K562 (cell line): Measurements from ENCODE around the gene RPL22. TPM values are rescaled to one million over a fixed set of nuclear protein-coding genes. Genes with fewer than 3 reads are reported as not detected.

Source experiments
- ARNT ChIP-seq, 2 experiments: fragments of 450-650 bp; IDR thresholded peaks; 2 replicates each; pipeline ENCODE4 v1.6.1; 2016; ENCODE audit warnings: mild to moderate bottlenecking in 1 of 2
- CBFA2T2 ChIP-seq: fragments of 450-650 bp; conservative IDR thresholded peaks from 2 replicates; pipeline ENCODE4 v1.6.1; 2017; ENCODE audit warnings: mild to moderate bottlenecking
- FOXP1 ChIP-seq: sonication (generic); formaldehyde crosslinking; IDR thresholded peaks from 2 replicates; pipeline ENCODE4 v1.8.0; 2022; ENCODE audit warnings: mild to moderate bottlenecking, missing genetic modification reagents
- GATAD2B ChIP-seq: fragments of 450-650 bp; IDR thresholded peaks from 2 replicates; pipeline ENCODE4 v1.6.1; 2017; ENCODE audit warnings: mild to moderate bottlenecking, borderline replicate concordance
- GTF2F1 ChIP-seq: IDR thresholded peaks from 2 replicates; pipeline ENCODE4 v1.6.1; 2011; ENCODE audit warnings: low read depth, low read length, improper control_type of control experiment
- MXI1 ChIP-seq: IDR thresholded peaks from 2 replicates; pipeline ENCODE4 v1.6.1; 2011; ENCODE audit warnings: low read depth, mild to moderate bottlenecking, improper control_type of control experiment, low read length
- NFATC3 ChIP-seq: fragments of 450-650 bp; IDR thresholded peaks from 2 replicates; pipeline ENCODE4 v1.6.1; 2017; ENCODE audit warnings: mild to moderate bottlenecking
- PATZ1 ChIP-seq: fragments of 250-450 bp; sonication (Bioruptor Pico); IDR thresholded peaks from 2 replicates; pipeline ENCODE4 v1.5.0; 2020; ENCODE audit warnings: mild to moderate bottlenecking, borderline replicate concordance
- PHTF2 ChIP-seq: fragments of 250-450 bp; sonication (Bioruptor Pico); IDR thresholded peaks from 2 replicates; pipeline ENCODE4 v1.5.0; 2021; ENCODE audit warnings: mild to moderate bottlenecking
- SNRNP70 ChIP-seq: fragments of 200-400 bp; formaldehyde crosslinking; optimal IDR thresholded peaks from 2 replicates; pipeline ENCODE3; 2017; ENCODE audit warnings: low read depth, low read length
- SRF ChIP-seq, 2 experiments: fragments of 250-450, 450-650 bp in 1 of 2; sonication (Bioruptor Pico) in 1 of 2; sonication (generic) in 1 of 2; formaldehyde crosslinking; IDR thresholded peaks; 2 replicates each; pipeline versions ENCODE4 v1.5.0 to v1.5.1; 2020 to 2022; ENCODE audit warnings: mild to moderate bottlenecking in 1 of 2, missing genetic modification reagents in 1 of 2
- ZNF140 ChIP-seq: fragments of 250-450 bp; sonication (Bioruptor Pico); IDR thresholded peaks from 2 replicates; pipeline ENCODE4 v1.8.0; 2021; ENCODE audit warnings: moderate library complexity, mild to moderate bottlenecking, inconsistent platforms
- ZNF347 ChIP-seq: fragments of 450-650 bp; formaldehyde crosslinking; IDR thresholded peaks from 2 replicates; pipeline ENCODE4 v1.4.0; 2020; ENCODE audit warnings: low read depth, mild to moderate bottlenecking, moderate library complexity
- ZNF695 ChIP-seq: fragments of 450-650 bp; formaldehyde crosslinking; IDR thresholded peaks from 2 replicates; pipeline ENCODE4 v1.4.0; 2020; ENCODE audit warnings: mild to moderate bottlenecking, moderate library complexity
- ZNF740 ChIP-seq, 3 experiments: fragments of 200-800 bp in 1 of 3; sonication (Bioruptor generic) in 1 of 3; sonication (generic) in 1 of 3; formaldehyde crosslinking in 1 of 3; IDR thresholded peaks; 2 replicates each; pipeline versions ENCODE4 v1.6.1 to v1.8.0; 2016 to 2022; ENCODE audit warnings: mild to moderate bottlenecking in 2 of 3, missing compliant biosample characterization in 2 of 3, missing genetic modification characterization in 2 of 3, missing genetic modification reagents in 1 of 3
- polyA plus RNA-seq, 8 experiments: library from polyadenylated mRNA; depleted of rRNA in 4 of 8; stranded (reverse) in 5 of 8; unstranded in 3 of 8; fragments of >200 nt; fragmentation: Nextera tagmentation in 2 of 8; fragmentation: Illumina TruSeq in 1 of 8; extraction: Ambion mirVana in 2 of 8; extraction: Trizol in 1 of 8; gene quantifications; 2 replicates each; pipeline versions ENCODE4 v1.2.1 to v1.2.3, GENCODE V29; 2011 to 2014; ENCODE audit warnings: inconsistent platforms in 1 of 8, missing spikeins in 1 of 8
- total RNA-seq, 7 experiments: library from RNA; depleted of rRNA in 6 of 7; stranded (reverse); fragments of >200 nt in 6 of 7; fragmentation: Illumina TruSeq in 2 of 7; extraction: Trizol in 2 of 7; gene quantifications; 2 replicates each; pipeline versions ENCODE4 v1.2.1 to v1.2.3, GENCODE V29; 2011 to 2021; ENCODE audit warnings: low replicate concordance in 1 of 7
- TF ChIP-seq, protein P1 (sequence below): fragments of 450-650 bp; IDR thresholded peaks from one replicate; pipeline ENCODE4 v1.6.1; 2018; ENCODE audit warnings: mild to moderate bottlenecking, moderate library complexity; ENCODE audit not compliant: partially characterized antibody
- TF ChIP-seq, protein P2 (sequence below): sonication (generic); formaldehyde crosslinking; IDR thresholded peaks from 2 replicates; pipeline ENCODE4 v1.5.0; 2020; ENCODE audit warnings: missing genetic modification reagents
- TF ChIP-seq, protein P3 (sequence below): fragments of 250-450 bp; sonication (Bioruptor Pico); IDR thresholded peaks from 2 replicates; pipeline ENCODE4 v1.8.0; 2022; ENCODE audit warnings: inconsistent platforms

The RPL22 gene
- total and polyA plus RNA-seq, 9 of the 15 experiments (the other 6 are each of a cell fraction or from before 2014, with no cell fraction given) = 467 to 1,165 (median 607) TPM

- TF ChIP-seq, protein P1, sequence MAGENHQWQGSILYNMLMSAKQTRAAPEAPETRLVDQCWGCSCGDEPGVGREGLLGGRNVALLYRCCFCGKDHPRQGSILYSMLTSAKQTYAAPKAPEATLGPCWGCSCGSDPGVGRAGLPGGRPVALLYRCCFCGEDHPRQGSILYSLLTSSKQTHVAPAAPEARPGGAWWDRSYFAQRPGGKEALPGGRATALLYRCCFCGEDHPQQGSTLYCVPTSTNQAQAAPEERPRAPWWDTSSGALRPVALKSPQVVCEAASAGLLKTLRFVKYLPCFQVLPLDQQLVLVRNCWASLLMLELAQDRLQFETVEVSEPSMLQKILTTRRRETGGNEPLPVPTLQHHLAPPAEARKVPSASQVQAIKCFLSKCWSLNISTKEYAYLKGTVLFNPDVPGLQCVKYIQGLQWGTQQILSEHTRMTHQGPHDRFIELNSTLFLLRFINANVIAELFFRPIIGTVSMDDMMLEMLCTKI = no peak
- TF ChIP-seq ZNF740 (CRISPR knock-in tag; IDR thresholded peaks at IDR 0.05) (peak; percentile 90), ZNF740 (tag; IDR thresholded peaks at IDR 0.05) (no peak), ZNF140 (CRISPR knock-in tag) (no peak), FOXP1 (CRISPR knock-in tag) (no peak), GATAD2B (no peak), PHTF2 (CRISPR knock-in tag) (no peak), SRF (CRISPR knock-in tag; IDR thresholded peaks at IDR 0.05) (peak in 1 of 2 experiments; percentile 79; a peak in 1 of 4 replicates), ZNF347 (CRISPR knock-in tag) (no peak), MXI1 (no peak), SNRNP70 (no peak), ARNT (IDR thresholded peaks at IDR 0.05) (no peak), CBFA2T2 (no peak), ZNF695 (CRISPR knock-in tag) (no peak), PATZ1 (CRISPR knock-in tag) (no peak), NFATC3 (no peak), GTF2F1 (0 out of 2 replicates have a peak, but pooled peaks have one; percentile 45)
- TF ChIP-seq, protein P2, sequence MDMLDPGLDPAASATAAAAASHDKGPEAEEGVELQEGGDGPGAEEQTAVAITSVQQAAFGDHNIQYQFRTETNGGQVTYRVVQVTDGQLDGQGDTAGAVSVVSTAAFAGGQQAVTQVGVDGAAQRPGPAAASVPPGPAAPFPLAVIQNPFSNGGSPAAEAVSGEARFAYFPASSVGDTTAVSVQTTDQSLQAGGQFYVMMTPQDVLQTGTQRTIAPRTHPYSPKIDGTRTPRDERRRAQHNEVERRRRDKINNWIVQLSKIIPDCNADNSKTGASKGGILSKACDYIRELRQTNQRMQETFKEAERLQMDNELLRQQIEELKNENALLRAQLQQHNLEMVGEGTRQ (CRISPR knock-in tag) = no peak
- TF ChIP-seq, protein P3, sequence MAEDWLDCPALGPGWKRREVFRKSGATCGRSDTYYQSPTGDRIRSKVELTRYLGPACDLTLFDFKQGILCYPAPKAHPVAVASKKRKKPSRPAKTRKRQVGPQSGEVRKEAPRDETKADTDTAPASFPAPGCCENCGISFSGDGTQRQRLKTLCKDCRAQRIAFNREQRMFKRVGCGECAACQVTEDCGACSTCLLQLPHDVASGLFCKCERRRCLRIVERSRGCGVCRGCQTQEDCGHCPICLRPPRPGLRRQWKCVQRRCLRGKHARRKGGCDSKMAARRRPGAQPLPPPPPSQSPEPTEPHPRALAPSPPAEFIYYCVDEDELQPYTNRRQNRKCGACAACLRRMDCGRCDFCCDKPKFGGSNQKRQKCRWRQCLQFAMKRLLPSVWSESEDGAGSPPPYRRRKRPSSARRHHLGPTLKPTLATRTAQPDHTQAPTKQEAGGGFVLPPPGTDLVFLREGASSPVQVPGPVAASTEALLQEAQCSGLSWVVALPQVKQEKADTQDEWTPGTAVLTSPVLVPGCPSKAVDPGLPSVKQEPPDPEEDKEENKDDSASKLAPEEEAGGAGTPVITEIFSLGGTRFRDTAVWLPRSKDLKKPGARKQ (CRISPR knock-in tag) = no peak
These were observed 47.4 kb upstream of the RPL22 start (continued) for GRCh38 chr1:6246497-6247467.
